Gastroesophageal sphincter (tissue), 4 donors: ENCODE measurements around the gene ATP8B3. TPM values are rescaled to one million over a fixed set of nuclear protein-coding genes. Genes with fewer than 3 reads are reported as not detected.
"Not testable (repeated sequence)": the region's sequence is repeated elsewhere in the genome, so short reads cannot be mapped to it uniquely, and the experiment has no call there.

Source experiments
- ATAC-seq: fragments of 150-250 bp; one replicate; pipeline ENCODE4 v1.9.1; 2016; ENCODE audit warnings: mild to moderate bottlenecking, moderate library complexity
- H3K27ac ChIP-seq, 4 donors: fragments of 200-600 bp; sonication (generic) in 3 of 4; 1 replicate in 3 of 4; 2 replicates in 1 of 4; pipeline ENCODE4 v1.5.1; 2016 to 2019
- H3K27me3 ChIP-seq: fragments of 200-600 bp; sonication (generic); one replicate; pipeline ENCODE4 v1.5.1; 2019
- H3K36me3 ChIP-seq, 2 donors: fragments of 200-600 bp; sonication (generic); one replicate each; pipeline ENCODE4 v1.5.1; 2019; ENCODE audit warnings: control low read depth in 1 of 2
- H3K4me1 ChIP-seq, 3 donors: fragments of 200-600 bp; sonication (generic); 1 replicate in 2 of 3; 2 replicates in 1 of 3; pipeline ENCODE4 v1.5.1; 2016 to 2019; ENCODE audit warnings: control low read depth in 2 of 3
- H3K4me3 ChIP-seq, 2 donors: fragments of 200-600 bp; sonication (generic); one replicate each; pipeline ENCODE4 v1.5.1; 2019; ENCODE audit warnings: mild to moderate bottlenecking in 1 of 2, moderate library complexity in 1 of 2
- H3K9me3 ChIP-seq, 3 donors: fragments of 200-600 bp; sonication (generic); one replicate each; pipeline ENCODE4 v1.5.1; 2017 to 2019; ENCODE audit warnings: control low read depth in 2 of 3
- EP300 ChIP-seq: sonication (generic); formaldehyde crosslinking; IDR thresholded peaks from one replicate; pipeline ENCODE4 v1.6.1; 2017; ENCODE audit warnings: antibody characterized with exemption, mild to moderate bottlenecking
- POLR2A ChIP-seq, 2 donors: fragments of 450-650 bp; IDR thresholded peaks; one replicate each; pipeline ENCODE4 v1.6.1; 2017; ENCODE audit warnings: antibody characterized with exemption in 2 of 2, mild to moderate bottlenecking in 2 of 2, moderate library complexity in 1 of 2
- POLR2AphosphoS5 ChIP-seq: sonication (generic); formaldehyde crosslinking; IDR thresholded peaks from one replicate; pipeline ENCODE4 v1.6.1; 2017; ENCODE audit warnings: antibody characterized with exemption
- WGBS, 2 donors: methylation state at CpG; one replicate each; pipeline ENCODE4 v1.1.5; 2018; ENCODE audit warnings: low coverage in 1 of 2; 5-methylcytosine and 5-hydroxymethylcytosine counted together
- total RNA-seq, 4 donors: library from RNA; depleted of rRNA; stranded (reverse); fragments of >200 nt; gene quantifications; one replicate each; pipeline ENCODE4 v1.1.0, GENCODE V29; 2016
- TF ChIP-seq, protein P1 (sequence below), 4 experiments: fragments of 200-600 bp in 2 of 4; fragments of 450-650 bp in 2 of 4; sonication (generic) in 1 of 4; IDR thresholded peaks; one replicate each; pipeline ENCODE4 v1.5.1; 2017 to 2019; ENCODE audit warnings: antibody characterized with exemption in 4 of 4, mild to moderate bottlenecking in 2 of 4, moderate library complexity in 2 of 4

ATP8B3 gene
- total RNA-seq, 4 donors from 2014 or later: 0.27 to 1.4 (median 0.48) TPM

DNA sequence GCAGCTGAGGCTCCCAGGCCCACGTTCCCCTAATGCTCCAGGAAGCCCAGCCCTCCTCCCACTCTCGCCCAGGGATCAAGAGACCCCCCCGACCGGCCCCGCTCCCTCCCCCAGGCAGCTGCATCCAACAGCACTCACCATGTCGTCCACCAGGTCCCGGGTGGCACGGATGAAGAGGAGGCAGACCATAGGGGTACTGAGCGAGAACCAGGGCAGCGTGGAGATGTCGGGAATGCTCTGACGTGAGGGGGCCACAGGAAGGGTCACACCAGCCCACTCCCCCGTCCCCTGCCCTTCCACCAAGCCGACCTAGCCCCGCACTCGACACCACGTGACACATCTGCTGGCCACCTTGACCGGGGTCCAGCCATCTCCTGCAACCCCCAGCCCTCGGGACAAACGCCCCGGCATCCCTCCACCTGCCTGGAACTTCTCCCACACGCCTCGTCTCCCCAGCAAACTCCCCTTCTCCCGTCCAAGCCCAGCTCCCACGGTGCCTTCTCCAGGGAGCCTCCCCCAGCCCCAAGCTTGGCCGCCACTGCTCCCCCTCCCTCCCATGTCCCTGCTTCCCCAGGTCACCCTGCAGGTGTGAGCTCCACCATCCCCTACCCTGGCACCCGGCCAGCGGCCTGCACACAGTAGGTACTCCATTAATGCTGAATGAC, 4.9 kb downstream of the ATP8B3 start:
- no peak overlapping the region for H3K4me3 ChIP-seq
- no peak for TF ChIP-seq POLR2AphosphoS5
- TF ChIP-seq POLR2A (IDR thresholded peaks at IDR 0.05): no peak
- no peak for TF ChIP-seq EP300
- TF ChIP-seq, protein P1, sequence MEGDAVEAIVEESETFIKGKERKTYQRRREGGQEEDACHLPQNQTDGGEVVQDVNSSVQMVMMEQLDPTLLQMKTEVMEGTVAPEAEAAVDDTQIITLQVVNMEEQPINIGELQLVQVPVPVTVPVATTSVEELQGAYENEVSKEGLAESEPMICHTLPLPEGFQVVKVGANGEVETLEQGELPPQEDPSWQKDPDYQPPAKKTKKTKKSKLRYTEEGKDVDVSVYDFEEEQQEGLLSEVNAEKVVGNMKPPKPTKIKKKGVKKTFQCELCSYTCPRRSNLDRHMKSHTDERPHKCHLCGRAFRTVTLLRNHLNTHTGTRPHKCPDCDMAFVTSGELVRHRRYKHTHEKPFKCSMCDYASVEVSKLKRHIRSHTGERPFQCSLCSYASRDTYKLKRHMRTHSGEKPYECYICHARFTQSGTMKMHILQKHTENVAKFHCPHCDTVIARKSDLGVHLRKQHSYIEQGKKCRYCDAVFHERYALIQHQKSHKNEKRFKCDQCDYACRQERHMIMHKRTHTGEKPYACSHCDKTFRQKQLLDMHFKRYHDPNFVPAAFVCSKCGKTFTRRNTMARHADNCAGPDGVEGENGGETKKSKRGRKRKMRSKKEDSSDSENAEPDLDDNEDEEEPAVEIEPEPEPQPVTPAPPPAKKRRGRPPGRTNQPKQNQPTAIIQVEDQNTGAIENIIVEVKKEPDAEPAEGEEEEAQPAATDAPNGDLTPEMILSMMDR (IDR thresholded peaks at IDR 0.05): no peak
- peaks cover 0 to 8% (median 7%) of the 10 kb centered on the region in 3 donors for H3K4me1 ChIP-seq
- no peak overlapping the region for H3K27ac ChIP-seq
- H3K36me3 ChIP-seq: no peaks in the 10 kb centered on the region
- no peak for ATAC-seq
- no peaks in the 10 kb centered on the region for H3K27me3 ChIP-seq
- H3K9me3 ChIP-seq: no peaks in the 10 kb centered on the region
- 38 to 67% methylated on average over 3 to 4 of the region's 28 CpGs for WGBS, 2 donors

DNA sequence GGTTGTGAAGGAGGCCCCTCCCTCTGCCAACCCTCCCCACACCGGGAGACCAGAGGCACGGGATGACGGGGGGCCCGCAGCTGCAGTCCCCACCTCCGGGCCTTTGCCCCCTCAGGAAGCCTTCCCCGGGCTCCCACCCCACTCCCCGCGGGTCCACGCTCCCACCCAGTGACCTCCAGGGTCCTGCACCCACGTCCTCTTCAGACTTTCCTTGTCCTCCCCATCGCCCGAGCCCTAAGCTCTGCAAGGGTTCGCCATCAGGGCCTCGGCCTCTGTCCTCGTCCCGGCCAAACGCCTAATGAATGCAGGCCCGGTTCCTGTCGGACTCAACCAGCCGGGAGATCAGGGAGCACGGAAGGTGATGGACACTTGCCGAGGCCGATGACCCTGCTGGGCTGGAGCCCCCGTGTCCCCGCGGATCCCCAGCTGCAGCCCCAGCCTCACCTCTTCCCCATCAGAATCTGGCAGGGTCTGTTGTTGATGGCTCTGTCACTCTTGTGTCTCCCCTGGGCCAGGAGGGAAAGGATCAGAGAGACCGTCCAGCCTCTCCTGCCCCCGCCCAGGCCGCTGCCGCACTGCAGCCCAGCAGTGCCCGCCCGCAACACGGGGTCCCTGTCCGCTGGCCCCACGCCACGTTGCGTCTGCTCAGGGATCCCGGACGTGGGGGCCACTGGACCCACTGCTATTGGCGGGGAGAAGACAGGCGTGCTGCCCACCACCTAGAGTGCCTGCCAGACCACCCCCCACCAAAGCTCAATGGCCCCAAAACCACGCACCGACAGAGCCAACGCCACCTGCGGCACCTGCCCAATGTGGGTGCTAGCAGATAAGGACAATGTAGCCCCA, 5.7 kb downstream of the ATP8B3 start:
- WGBS, 2 donors: 60% methylated on average over 2 of the region's 45 CpGs; no CpG with 5 or more reads in 1 of the 2 donors
- peaks cover 0 to under 1% (median under 1%) of the 10 kb centered on the region in 3 donors for H3K4me1 ChIP-seq
- no peak overlapping the region for H3K27ac ChIP-seq
- no peaks in the 10 kb centered on the region for H3K9me3 ChIP-seq
- TF ChIP-seq POLR2A (IDR thresholded peaks at IDR 0.05) (no peak), POLR2AphosphoS5 (no peak), EP300 (no peak)
- TF ChIP-seq, protein P1 (IDR thresholded peaks at IDR 0.05): no peak
- ATAC-seq: no peak
- no peaks in the 10 kb centered on the region for H3K27me3 ChIP-seq
- no peaks in the 10 kb centered on the region for H3K36me3 ChIP-seq
- H3K4me3 ChIP-seq: no peak overlapping the region

DNA sequence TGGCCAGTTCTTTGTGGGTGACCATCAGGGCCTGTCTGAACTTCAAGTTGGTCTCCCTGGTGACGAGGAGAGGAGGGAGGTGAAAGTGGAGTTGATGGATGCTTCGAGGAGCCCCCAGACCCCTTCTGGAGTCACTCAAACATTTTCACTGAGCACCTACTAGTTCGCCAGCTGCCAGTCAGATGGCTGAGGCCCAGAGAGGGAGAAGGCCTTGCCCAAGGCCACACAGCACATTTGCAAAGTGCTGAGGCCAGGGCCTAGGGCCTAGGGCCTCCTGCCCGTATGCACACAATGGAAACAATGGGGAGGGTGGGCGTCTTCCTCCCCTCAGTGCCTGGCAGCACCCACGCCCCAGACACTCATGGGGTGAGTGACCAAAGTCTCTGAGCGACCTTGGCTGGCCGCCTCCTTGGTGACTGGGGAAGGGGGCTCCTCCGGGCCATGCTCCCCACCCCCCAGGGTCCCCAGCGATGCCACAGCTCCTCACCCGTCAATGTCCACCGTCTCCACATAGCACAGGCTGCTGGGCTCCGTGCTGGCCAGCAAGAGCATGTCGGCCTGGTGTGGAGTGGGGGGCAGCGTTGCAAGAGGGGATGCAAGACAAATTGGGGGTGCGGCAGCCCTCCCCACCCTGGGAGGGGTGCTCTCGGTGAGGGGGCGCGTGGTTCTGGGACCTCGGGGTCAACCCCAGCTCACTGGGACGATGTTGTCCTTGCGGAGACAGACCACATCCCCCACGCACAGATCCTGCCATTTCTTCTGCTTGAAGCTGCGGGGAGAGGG, 6.5 kb downstream of the ATP8B3 start:
- H3K9me3 ChIP-seq: no peaks in the 10 kb centered on the region
- ATAC-seq: no peak
- no peaks in the 10 kb centered on the region for H3K4me1 ChIP-seq
- TF ChIP-seq EP300: no peak
- H3K36me3 ChIP-seq: no peaks in the 10 kb centered on the region
- 72% methylated on average over 3 of the region's 24 CpGs; no CpG with 5 or more reads in 1 of the 2 donors for WGBS, 2 donors
- H3K4me3 ChIP-seq: no peak overlapping the region
- no peak overlapping the region for H3K27ac ChIP-seq
- no peaks in the 10 kb centered on the region for H3K27me3 ChIP-seq

DNA sequence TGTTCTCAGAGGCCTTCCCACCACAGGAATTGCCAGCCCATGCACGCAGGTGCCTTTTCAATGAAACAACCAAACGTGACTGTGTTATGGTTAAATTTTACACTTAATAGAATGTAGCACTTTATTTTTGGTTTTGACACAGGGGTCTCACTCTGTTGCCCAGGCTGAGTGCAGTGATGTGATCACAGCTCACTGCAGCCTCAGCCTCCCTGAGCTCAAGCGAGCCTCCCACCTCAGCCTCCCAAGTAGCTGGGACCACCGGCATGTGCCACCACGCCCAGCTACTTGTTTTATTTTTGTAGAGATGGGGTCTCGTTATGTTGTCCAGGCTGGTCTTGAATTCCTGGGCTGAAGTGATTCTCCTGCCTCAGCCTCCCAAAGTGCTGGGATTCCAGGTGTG, 7.2 kb downstream of the ATP8B3 start:
- H3K4me3 ChIP-seq: no peak overlapping the region
- no peaks in the 10 kb centered on the region for H3K36me3 ChIP-seq
- no peaks in the 10 kb centered on the region for H3K4me1 ChIP-seq
- no peaks in the 10 kb centered on the region for H3K9me3 ChIP-seq
- no peaks in the 10 kb centered on the region for H3K27me3 ChIP-seq
- no peak for TF ChIP-seq EP300
- TF ChIP-seq POLR2A (IDR thresholded peaks at IDR 0.05): no peak
- TF ChIP-seq POLR2AphosphoS5: no peak
- TF ChIP-seq, protein P1 (IDR thresholded peaks at IDR 0.05): no peak
- ATAC-seq: no peak
- H3K27ac ChIP-seq: no peak overlapping the region
- 74 to 80% methylated on average over 3 to 4 of the region's 6 CpGs for WGBS, 2 donors

DNA sequence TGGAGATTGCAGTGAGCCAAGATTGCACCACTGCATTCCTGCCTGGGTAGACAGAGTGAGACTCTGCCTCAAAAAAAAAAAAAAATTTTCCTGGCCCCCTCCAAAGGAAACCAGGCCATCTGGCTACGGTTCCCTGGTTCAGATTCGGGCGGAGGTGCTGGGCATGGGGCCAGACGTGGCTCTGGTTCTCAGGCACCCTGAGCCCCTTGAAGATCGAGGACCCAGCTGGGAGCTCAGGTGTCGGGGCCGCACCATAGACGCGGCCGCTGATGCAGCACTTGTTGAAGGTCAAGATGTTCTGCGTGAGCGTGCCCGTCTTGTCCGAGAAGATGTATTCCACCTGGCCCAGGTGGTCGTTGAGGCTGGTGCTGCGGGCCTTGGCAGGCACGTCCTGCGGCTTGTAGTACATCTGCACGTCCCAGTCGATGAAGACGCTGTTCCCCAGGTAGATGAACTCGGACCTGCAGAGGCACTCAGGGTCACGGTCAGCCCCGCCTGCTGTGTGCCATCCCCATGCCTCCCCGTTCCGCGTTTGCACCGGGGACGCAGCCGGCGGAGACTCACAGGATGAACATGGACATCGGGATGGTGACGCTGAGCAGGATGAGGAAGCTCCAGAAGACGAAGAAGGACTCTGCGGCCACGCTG, 12.3 kb downstream of the ATP8B3 start:
- WGBS, 2 donors: 98 to 100% methylated on average over 2 to 8 of the region's 36 CpGs
- TF ChIP-seq EP300: no peak
- no peak overlapping the region for H3K27ac ChIP-seq

DNA sequence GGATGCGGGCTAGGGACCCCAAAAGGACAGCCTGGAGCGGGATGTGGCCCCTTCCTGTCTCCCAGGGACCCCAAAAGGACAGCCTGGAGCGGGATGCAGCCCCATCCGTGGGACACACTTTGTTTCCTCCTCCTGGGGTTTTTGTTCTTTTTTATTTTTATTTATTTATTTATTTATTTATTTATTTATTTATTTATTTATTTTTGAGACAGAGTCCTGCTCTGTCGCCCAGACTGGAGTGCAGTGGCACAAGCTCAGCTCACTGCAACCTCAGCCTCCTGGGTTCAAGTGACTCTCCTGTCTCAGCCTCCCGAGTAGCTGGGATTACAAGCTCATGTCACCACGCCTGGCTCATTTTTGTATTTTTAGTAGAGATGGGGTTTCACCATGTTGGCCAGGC, 14.8 kb downstream of the ATP8B3 start:
- not testable (repeated sequence) for H3K4me3 ChIP-seq, H3K36me3 ChIP-seq, H3K27ac ChIP-seq, ATAC-seq, H3K4me1 ChIP-seq, H3K9me3 ChIP-seq
- H3K27me3 ChIP-seq: peaks cover 43% of the 10 kb centered on the region
- WGBS, 2 donors: 93 to 100% methylated on average over 3 to 5 of the region's 7 CpGs

More for the DNA sequence above, 12.3 kb downstream of the ATP8B3 start:
- Histone ChIP-seq H3K4me3 (no peak overlapping the region), H3K9me3 (no peaks in the 10 kb centered on the region), H3K4me1 (peaks cover 0 to 8% (median 0%) of the 10 kb centered on the region in 3 donors), H3K36me3 (no peaks in the 10 kb centered on the region), H3K27me3 (peaks cover 23% of the 10 kb centered on the region)
- ATAC-seq: no peak
